ENCODE measurements around the gene RBBP8NL. TPM values are rescaled to one million over a fixed set of nuclear protein-coding genes. Genes with fewer than 3 reads are reported as not detected.

The RBBP8NL gene
- total RNA-seq, 1 experiment from 2014 or later = 0.28 TPM

- no peak overlapping the region for H2BK15ac ChIP-seq (ENCODE audit: low read depth, low read length)
- peak; percentile 84 for DNase-seq
- no peak overlapping the region; the same call in 1 of the 2 replicates for H3K14ac ChIP-seq (ENCODE audit: insufficient read depth, low read length)
- no peak overlapping the region for H2BK12ac ChIP-seq (ENCODE audit: insufficient read length, low read depth, low read length)
- H2AFZ ChIP-seq (ENCODE audit: low read length) = no peak overlapping the region
- Mint-ChIP-seq H3K4me3 (peak overlapping the region; percentile 63 to 74), H3K9me3 (no peaks in the 10 kb centered on the region), H3K4me1 (peaks cover 37 to 55% of the 10 kb centered on the region in 2 experiments), H3K36me3 (ENCODE audit: insufficient read depth in 1 of 3, low read depth in 3 of 3) (0 out of 7 replicates have a peak, but pooled peaks cover 0 to 2% (median 0%) of the 10 kb centered on the region in 3 experiments), H3K27ac (0 out of 7 replicates have a peak overlapping the region, but pooled peaks of 1 of the 3 experiments have one; percentile 44), H3K27me3 (ENCODE audit: low read depth) (no peaks in the 10 kb centered on the region; the same call in 1 of the 2 replicates)
- H3K56ac ChIP-seq (ENCODE audit: insufficient read length, low read depth, low read length) = no peak overlapping the region
- no peak overlapping the region for H3K9ac ChIP-seq (ENCODE audit: extremely low read depth, insufficient read length, low read length)
- H3T11ph ChIP-seq (ENCODE audit: low read length) = no peak overlapping the region
- WGBS (ENCODE audit: extremely low coverage, insufficient read length, low lambda C conversion rate) = no CpG with 5 or more reads among the region's 10 CpGs
- no peak overlapping the region for H4K91ac ChIP-seq (ENCODE audit: insufficient read length, low read depth, low read length)
- H3K27me3 ChIP-seq (ENCODE audit: insufficient read depth, low read length) = no peaks in the 10 kb centered on the region
- peaks cover 6% of the 10 kb centered on the region; the same call in 1 of the 2 replicates for H3K79me2 ChIP-seq (ENCODE audit: insufficient read depth, low read length)
- H3K4ac ChIP-seq (ENCODE audit: low read depth, low read length) = no peak overlapping the region
- TF ChIP-seq CTCF (conservative IDR thresholded peaks at IDR 0.05) = no peak
- H4K5ac ChIP-seq (ENCODE audit: insufficient read length, low read depth, low read length) = no peak overlapping the region
- H4K8ac ChIP-seq (replicated peaks; ENCODE audit: insufficient read length, low read depth, low read length) = no peak overlapping the region
- no peak overlapping the region for H2BK20ac ChIP-seq (ENCODE audit: low read depth, low read length, poor library complexity, severe bottlenecking)
- peaks cover 9% of the 10 kb centered on the region; the same call in 1 of the 2 replicates for H3K4me1 ChIP-seq (ENCODE audit: insufficient read depth, low read length)
- no peak overlapping the region for H2BK120ac ChIP-seq (ENCODE audit: low read depth, low read length, poor library complexity, severe bottlenecking)
- no peak overlapping the region for H3K23ac ChIP-seq (ENCODE audit: insufficient read length, low read depth, low read length)
- no peaks in the 10 kb centered on the region for H4K20me1 ChIP-seq (ENCODE audit: control insufficient read depth, insufficient read depth, insufficient read length)
- no peak overlapping the region for H2BK5ac ChIP-seq (ENCODE audit: insufficient read length, low read length)
- no peak overlapping the region for H2AK5ac ChIP-seq (ENCODE audit: insufficient read length, low read length)
- peaks cover 19% of the 10 kb centered on the region for H3K23me2 ChIP-seq (ENCODE audit: insufficient read length, low read depth, low read length, poor library complexity, severe bottlenecking)
- H3K9me3 ChIP-seq (ENCODE audit: control insufficient read depth, low read depth, low read length) = no peaks in the 10 kb centered on the region
- H3K27ac ChIP-seq (ENCODE audit: insufficient read length, low read depth, low read length) = no peak overlapping the region
- peaks cover 3% of the 10 kb centered on the region for H3K79me1 ChIP-seq (ENCODE audit: insufficient read depth, low read depth, low read length, poor library complexity, severe bottlenecking)
- H3K18ac ChIP-seq (ENCODE audit: insufficient read length, low read depth, low read length) = no peak overlapping the region
- H3K4me2 ChIP-seq (ENCODE audit: insufficient read depth, insufficient read length, low read length) = peak overlapping the region; percentile 58
These were observed 61.4 kb downstream of the RBBP8NL start for GRCh38 chr20:62365814-62366369.

Data from H9 (cell line).